ENCODE results near the gene CMTM7. TPM values are rescaled to one million over a fixed set of nuclear protein-coding genes. Genes with fewer than 3 reads are reported as not detected.

The CMTM7 gene
- total RNA-seq, 4 donors from 2014 or later, result 9.8 to 12.3 (median 11.4) TPM

DNA sequence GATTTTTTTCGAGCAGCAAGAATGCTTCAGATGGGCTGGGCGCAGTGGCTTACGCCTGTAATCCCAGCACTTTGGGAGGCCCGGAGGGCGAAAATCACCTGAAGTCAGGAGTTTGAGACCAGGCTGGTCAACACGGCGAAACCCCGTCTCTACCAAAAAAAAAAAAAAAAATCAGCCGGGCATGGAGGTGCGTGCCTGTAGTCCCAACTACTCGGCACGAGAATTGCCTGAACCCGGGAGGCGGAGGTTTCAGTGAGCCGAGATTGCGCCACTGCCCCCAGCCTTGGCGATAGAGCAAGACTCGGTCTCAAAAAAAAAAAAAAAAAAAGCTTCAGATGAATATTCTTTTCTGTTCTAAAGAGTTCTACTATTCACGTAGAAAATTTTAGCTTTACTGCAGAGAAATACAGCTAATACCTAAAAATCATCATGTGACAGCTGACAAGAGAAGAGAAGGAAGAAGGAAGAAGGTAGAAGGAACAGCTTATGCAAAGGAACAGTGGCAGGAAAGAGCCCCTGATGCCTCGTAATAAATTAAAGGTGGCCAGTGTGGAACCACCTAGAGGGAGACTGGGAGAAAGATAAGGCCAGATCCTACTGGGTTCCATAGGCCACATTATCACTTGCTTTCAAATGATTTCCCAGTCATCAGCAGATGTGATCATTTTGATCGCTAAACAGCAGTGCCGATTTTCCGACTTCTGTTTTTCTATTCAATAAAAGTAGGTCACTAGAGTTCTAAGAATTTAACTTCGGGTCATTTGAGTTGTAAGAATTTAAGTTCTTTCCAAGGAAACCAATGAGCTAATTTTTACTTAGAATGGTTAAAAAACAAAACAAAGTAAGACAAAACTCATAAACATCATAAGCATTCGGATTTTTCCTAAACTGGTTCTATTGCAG, 109.5 kb downstream of the CMTM7 start:
- intact Hi-C loops (cut with DNase I; ENCODE audit: low total_unique reads), result no loop called here

DNA sequence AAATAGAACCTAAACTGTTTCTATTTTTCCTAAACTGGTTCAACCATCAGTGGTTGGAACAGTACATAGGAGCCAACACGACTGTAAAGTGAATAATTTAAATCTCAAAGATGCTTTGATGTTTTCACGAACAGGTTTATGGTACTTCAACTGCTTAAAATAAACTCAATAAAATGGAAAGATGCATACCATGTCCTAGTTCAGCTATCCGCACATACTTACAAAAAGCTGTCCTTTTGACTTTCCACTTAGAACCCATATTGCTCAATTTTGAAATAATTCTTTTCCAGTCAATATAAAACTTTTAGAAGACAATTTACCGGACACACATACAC, 110.1 kb downstream of the CMTM7 start:
- TF ChIP-seq, protein P1, sequence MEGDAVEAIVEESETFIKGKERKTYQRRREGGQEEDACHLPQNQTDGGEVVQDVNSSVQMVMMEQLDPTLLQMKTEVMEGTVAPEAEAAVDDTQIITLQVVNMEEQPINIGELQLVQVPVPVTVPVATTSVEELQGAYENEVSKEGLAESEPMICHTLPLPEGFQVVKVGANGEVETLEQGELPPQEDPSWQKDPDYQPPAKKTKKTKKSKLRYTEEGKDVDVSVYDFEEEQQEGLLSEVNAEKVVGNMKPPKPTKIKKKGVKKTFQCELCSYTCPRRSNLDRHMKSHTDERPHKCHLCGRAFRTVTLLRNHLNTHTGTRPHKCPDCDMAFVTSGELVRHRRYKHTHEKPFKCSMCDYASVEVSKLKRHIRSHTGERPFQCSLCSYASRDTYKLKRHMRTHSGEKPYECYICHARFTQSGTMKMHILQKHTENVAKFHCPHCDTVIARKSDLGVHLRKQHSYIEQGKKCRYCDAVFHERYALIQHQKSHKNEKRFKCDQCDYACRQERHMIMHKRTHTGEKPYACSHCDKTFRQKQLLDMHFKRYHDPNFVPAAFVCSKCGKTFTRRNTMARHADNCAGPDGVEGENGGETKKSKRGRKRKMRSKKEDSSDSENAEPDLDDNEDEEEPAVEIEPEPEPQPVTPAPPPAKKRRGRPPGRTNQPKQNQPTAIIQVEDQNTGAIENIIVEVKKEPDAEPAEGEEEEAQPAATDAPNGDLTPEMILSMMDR (IDR thresholded peaks at IDR 0.05), result no peak
- TF ChIP-seq POLR2A (IDR thresholded peaks at IDR 0.05), result no peak
- intact Hi-C loops (cut with DNase I; ENCODE audit: low total_unique reads), result no loop called here
- H3K4me3 ChIP-seq (ENCODE audit: low read depth, poor library complexity, severe bottlenecking), result peak overlapping the region; percentile 91
- DNase-seq (ENCODE audit: low spot score in 2 of 2), result no peak
- WGBS, 2 donors, result 7% methylated on average over 4 of the region's 4 CpGs

More for the DNA sequence above, 109.5 kb downstream of the CMTM7 start:
- 71 to 77% methylated on average over 25 of the region's 25 CpGs for WGBS, 2 donors
- peak overlapping the region; percentile 91 for H3K4me3 ChIP-seq (ENCODE audit: low read depth, poor library complexity, severe bottlenecking)
- TF ChIP-seq POLR2A (IDR thresholded peaks at IDR 0.05), result no peak
- DNase-seq (ENCODE audit: low spot score in 2 of 2), result no peak

DNA sequence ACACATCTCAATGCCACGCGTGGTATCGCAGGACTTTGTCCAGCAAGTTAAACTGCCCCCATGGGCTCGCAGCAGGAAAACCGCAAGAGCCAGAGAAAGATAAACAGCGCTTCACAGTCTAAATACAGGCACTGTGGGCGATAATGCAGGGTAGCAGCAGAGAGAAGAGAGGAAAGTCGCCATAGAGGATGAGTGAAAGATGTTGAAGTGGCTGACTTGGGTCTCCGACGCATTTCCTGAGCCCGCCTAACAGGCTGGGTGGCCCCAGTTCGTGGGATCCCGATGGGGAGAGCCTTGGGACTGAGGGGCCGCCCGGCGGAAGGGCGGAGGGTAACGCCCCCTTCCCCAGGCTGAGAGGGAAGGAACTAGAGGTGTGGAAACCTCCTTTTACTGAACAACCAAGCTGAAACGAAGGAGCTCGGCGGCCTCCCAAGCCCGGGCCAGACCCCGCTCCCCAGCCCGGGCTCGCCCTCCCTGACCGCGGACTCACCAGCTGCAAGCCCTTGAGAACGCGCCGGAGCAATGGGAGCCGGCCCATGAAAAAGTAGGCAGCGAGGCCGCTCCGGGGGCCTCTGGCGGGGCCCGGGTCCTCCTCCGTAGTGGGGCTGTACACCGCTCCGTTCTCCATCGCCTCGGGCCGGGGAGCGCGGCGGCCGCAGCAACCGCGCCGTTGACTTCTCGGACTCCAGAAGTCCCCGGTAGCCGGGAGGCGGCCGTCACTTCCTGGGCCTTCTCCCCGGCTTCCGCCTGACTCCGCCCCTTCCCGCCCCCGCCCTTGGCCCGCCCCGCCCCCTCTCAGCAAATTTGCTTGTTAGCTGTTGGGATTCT, 110.7 kb downstream of the CMTM7 start, which contains the start of gene CMTM6:
Gene CMTM6 (minus strand): TSS at position 735 of the 828 bp plus-strand sequence. CDS start 107 bp downstream, at position 628.
- DNase-seq (ENCODE audit: low spot score in 2 of 2), result peak; percentile 66 to 95
- H3K4me3 ChIP-seq (ENCODE audit: low read depth, poor library complexity, severe bottlenecking), result peak within 1 kb of the TSS; percentile 91
- TF ChIP-seq POLR2A (IDR thresholded peaks at IDR 0.05), result peak in 1 of 2 donors; percentile 14
- TF ChIP-seq, protein P1 (IDR thresholded peaks at IDR 0.05), result no peak
- WGBS, 2 donors, result 1% methylated on average over 50 to 55 of the region's 61 CpGs
- intact Hi-C loops (cut with DNase I; ENCODE audit: low total_unique reads), result no loop called here

- WGBS, 2 donors, result 1 to 2% methylated on average over 6 of the region's 6 CpGs
- TF ChIP-seq, protein P1 (IDR thresholded peaks at IDR 0.05), result no peak
- TF ChIP-seq POLR2A (IDR thresholded peaks at IDR 0.05), result no peak
- intact Hi-C loops (cut with DNase I; ENCODE audit: low total_unique reads), result no loop called here
- H3K4me3 ChIP-seq (ENCODE audit: low read depth, poor library complexity, severe bottlenecking), result no peak overlapping the region
- DNase-seq (ENCODE audit: low spot score in 2 of 2), result no peak
Observed at GRCh38 chr3:32502946-32503286, 111.3 kb downstream of the CMTM7 start.

Other genes with a start within 250 kb of the CMTM7 start
- gene CMTM8, start 153.2 kb upstream of the CMTM7 start, total RNA-seq, result 10 to 100 TPM; 11.0 to 24.7 (median 15.5) TPM
- gene CMTM6, start 111.0 kb downstream of the CMTM7 start, total RNA-seq, result 100 to 1,000 TPM in 2 of 4 donors, 10 to 100 TPM in 2; 63.1 to 284 (median 118) TPM
- gene DYNC1LI1, start 179.0 kb downstream of the CMTM7 start, total RNA-seq, result 10 to 100 TPM; 60.4 to 64.3 (median 62.8) TPM